ENCODE results near the gene TSPAN31.

GRCh38 chr12:57765003-57765697 lies 20.3 kb downstream of the TSPAN31 start:
- TF ChIP-seq, protein P1, sequence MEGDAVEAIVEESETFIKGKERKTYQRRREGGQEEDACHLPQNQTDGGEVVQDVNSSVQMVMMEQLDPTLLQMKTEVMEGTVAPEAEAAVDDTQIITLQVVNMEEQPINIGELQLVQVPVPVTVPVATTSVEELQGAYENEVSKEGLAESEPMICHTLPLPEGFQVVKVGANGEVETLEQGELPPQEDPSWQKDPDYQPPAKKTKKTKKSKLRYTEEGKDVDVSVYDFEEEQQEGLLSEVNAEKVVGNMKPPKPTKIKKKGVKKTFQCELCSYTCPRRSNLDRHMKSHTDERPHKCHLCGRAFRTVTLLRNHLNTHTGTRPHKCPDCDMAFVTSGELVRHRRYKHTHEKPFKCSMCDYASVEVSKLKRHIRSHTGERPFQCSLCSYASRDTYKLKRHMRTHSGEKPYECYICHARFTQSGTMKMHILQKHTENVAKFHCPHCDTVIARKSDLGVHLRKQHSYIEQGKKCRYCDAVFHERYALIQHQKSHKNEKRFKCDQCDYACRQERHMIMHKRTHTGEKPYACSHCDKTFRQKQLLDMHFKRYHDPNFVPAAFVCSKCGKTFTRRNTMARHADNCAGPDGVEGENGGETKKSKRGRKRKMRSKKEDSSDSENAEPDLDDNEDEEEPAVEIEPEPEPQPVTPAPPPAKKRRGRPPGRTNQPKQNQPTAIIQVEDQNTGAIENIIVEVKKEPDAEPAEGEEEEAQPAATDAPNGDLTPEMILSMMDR (IDR thresholded peaks at IDR 0.05; ENCODE audit: insufficient read depth, low read depth, low read length) = no peak
- peak; percentile 98 for TF ChIP-seq EZH2 (IDR thresholded peaks at IDR 0.05; ENCODE audit: insufficient read depth, low read length)

All from astrocyte (in vitro differentiated cells and primary cell).